K562 (cell line): ENCODE measurements around the gene CNPY4. TPM values are rescaled to one million over a fixed set of nuclear protein-coding genes. Genes with fewer than 3 reads are reported as not detected.

ENCODE experiments used
- ATAC-seq: fragments of 200-7000 bp; cut with Tn5 transposase; 3 replicates; pipeline ENCODE4 v1.9.1; 2020; ENCODE audit warnings: moderate library complexity
- BruUV-seq: library from RNA; stranded (reverse); fragments of 400-500 nt; replicated peaks from 2 replicates; lab custom pipeline; 2021; lab: Mats Ljungman, UMichigan
- CTCF ChIA-PET: fragments of 300-600 bp; formaldehyde crosslinking; extraction: SDS; loops from one replicate; lab custom pipeline; 2021; ENCODE audit warnings: low intra/inter-chr PET ratio; lab: Yijun Ruan, JAX
- POLR2A ChIA-PET: fragments of 300-600, 350-650 bp; sonication (Branson Sonifier 250); formaldehyde crosslinking; extraction: SDS; loops from one replicate; lab custom pipeline; 2021; ENCODE audit warnings: antibody characterized with exemption, inconsistent platforms; lab: Yijun Ruan, JAX
- DNase-seq, 4 experiments: peaks; one replicate each; pipeline versions ENCODE4 v3.0.0 to v3.0.0-alpha.2; 2011 to 2018; ENCODE audit warnings: low spot score in 3 of 4, mixed read lengths in 3 of 4; ENCODE audit errors: extremely low read depth in 1 of 4
- FAIRE-seq: peaks from 2 replicates; lab custom pipeline; 2011; peaks lifted over from hg19 to GRCh38; lab: Jason Lieb, UNC
- H2AFZ ChIP-seq: 2 replicates; pipeline ENCODE4 v1.6.0; 2011; ENCODE audit warnings: low read depth, low read length, control low read depth, inconsistent platforms
- H3K27ac ChIP-seq: fragments of 200-600 bp; 3 replicates; pipeline ENCODE4 v1.8.0; 2011; ENCODE audit warnings: low read depth, mild to moderate bottlenecking, control low read depth, inconsistent platforms, low read length, moderate library complexity, mixed read lengths; ENCODE audit errors: extremely low read depth
- H3K27me3 ChIP-seq, 2 experiments: fragments of 300-600 bp in 1 of 2; 2 replicates in 1 of 2; 3 replicates in 1 of 2; pipeline versions ENCODE4 v1.6.0 to v1.8.0; 2011; ENCODE audit warnings: inconsistent platforms in 2 of 2, low read length in 2 of 2, mild to moderate bottlenecking in 1 of 2, mixed read lengths in 1 of 2, moderate library complexity in 1 of 2; ENCODE audit not compliant: control insufficient read depth in 2 of 2, insufficient read depth in 2 of 2
- H3K36me3 ChIP-seq: fragments of 300-600 bp; 3 replicates; pipeline ENCODE4 v1.8.0; 2011; ENCODE audit warnings: mild to moderate bottlenecking, low read length, inconsistent platforms; ENCODE audit not compliant: control insufficient read depth, insufficient read depth
- H3K4me1 ChIP-seq, 2 experiments: fragments of 200-600 bp in 1 of 2; replicated peaks in 1 of 2; 2 replicates in 1 of 2; 3 replicates in 1 of 2; pipeline versions ENCODE4 v1.5.1 to v1.8.0; 2011; ENCODE audit warnings: inconsistent platforms in 2 of 2, low read length in 2 of 2, mild to moderate bottlenecking in 1 of 2, mixed read lengths in 1 of 2, moderate library complexity in 1 of 2; ENCODE audit not compliant: control insufficient read depth in 2 of 2, insufficient read depth in 2 of 2
- H3K4me2 ChIP-seq: 2 replicates; pipeline ENCODE4 v1.6.1; 2011; ENCODE audit warnings: low read length, control low read depth, inconsistent platforms, mixed read lengths; ENCODE audit not compliant: insufficient read depth
- H3K4me3 ChIP-seq: fragments of 200-600 bp; sonication (generic), shearing (Covaris generic); 2 replicates; pipeline ENCODE4 v1.5.1; 2016; ENCODE audit warnings: control low read depth, inconsistent platforms
- H3K79me2 ChIP-seq: fragments of 200-600 bp; 3 replicates; pipeline ENCODE4 v1.8.0; 2011; ENCODE audit warnings: low read length, inconsistent platforms; ENCODE audit not compliant: control insufficient read depth, insufficient read depth
- H3K9ac ChIP-seq, 2 experiments: 2 replicates each; pipeline versions ENCODE4 v1.6.0 to v1.6.1; 2011; ENCODE audit warnings: low read depth in 2 of 2, low read length in 2 of 2, control low read depth in 1 of 2, inconsistent platforms in 1 of 2, mild to moderate bottlenecking in 1 of 2, mixed read lengths in 1 of 2; ENCODE audit not compliant: insufficient read depth in 1 of 2
- H3K9me1 ChIP-seq: one replicate; pipeline ENCODE4 v1.6.0; 2011; ENCODE audit warnings: inconsistent platforms, mild to moderate bottlenecking, low read length, moderate library complexity; ENCODE audit not compliant: control insufficient read depth, insufficient read depth
- H3K9me3 ChIP-seq: replicated peaks from 2 replicates; pipeline ENCODE4 v1.5.1; 2011; ENCODE audit warnings: low read depth, low read length, inconsistent platforms; ENCODE audit not compliant: control insufficient read depth, insufficient read depth
- H4K20me1 ChIP-seq: replicated peaks from 2 replicates; pipeline ENCODE4 v1.6.1; 2011; ENCODE audit warnings: low read length, inconsistent platforms, mixed read lengths; ENCODE audit not compliant: control insufficient read depth, insufficient read depth
- CTCF ChIP-seq, 3 experiments: IDR thresholded peaks in 2 of 3; conservative IDR thresholded peaks in 1 of 3; 2 replicates each; pipeline ENCODE4 v1.5.1; 2011 to 2012; ENCODE audit warnings: low read length in 3 of 3, mild to moderate bottlenecking in 3 of 3, control low read depth in 2 of 3, improper control_type of control experiment in 1 of 3, inconsistent platforms in 1 of 3, low read depth in 1 of 3, mixed read lengths in 1 of 3, moderate library complexity in 1 of 3; ENCODE audit not compliant: insufficient read depth in 2 of 3
- FOS ChIP-seq: IDR thresholded peaks from 3 replicates; pipeline ENCODE4 v1.6.1; 2011; ENCODE audit not compliant: insufficient read length; ENCODE audit errors: extremely low read depth
- FOXA3 ChIP-seq, 2 experiments: fragments of 450-650 bp in 1 of 2; sonication (generic) in 1 of 2; formaldehyde crosslinking; IDR thresholded peaks in 1 of 2; conservative IDR thresholded peaks in 1 of 2; 2 replicates each; pipeline versions ENCODE4 v1.4.0 to v1.8.0; 2020 to 2022; ENCODE audit warnings: mild to moderate bottlenecking in 2 of 2, missing genetic modification reagents in 1 of 2
- FOXM1 ChIP-seq, 2 experiments: fragments of 450-650 bp in 1 of 2; sonication (generic) in 1 of 2; formaldehyde crosslinking in 1 of 2; IDR thresholded peaks; 2 replicates each; pipeline versions ENCODE4 v1.6.1 to v1.9.0; 2017 to 2022; ENCODE audit warnings: low read depth in 2 of 2, mild to moderate bottlenecking in 2 of 2, missing genetic modification reagents in 1 of 2, moderate library complexity in 1 of 2
- GATAD2A ChIP-seq: fragments of 450-650 bp; IDR thresholded peaks from 2 replicates; pipeline ENCODE4 v1.6.1; 2017
- GMEB1 ChIP-seq: fragments of 250-450 bp; sonication (Bioruptor Pico); IDR thresholded peaks from 2 replicates; pipeline ENCODE4 v1.4.0; 2020; ENCODE audit warnings: mild to moderate bottlenecking
- HNRNPL ChIP-seq: fragments of 200-400 bp; formaldehyde crosslinking; IDR thresholded peaks from 2 replicates; pipeline ENCODE4 v1.6.1; 2017; ENCODE audit warnings: low read depth, mild to moderate bottlenecking, low read length
- JUN ChIP-seq, 2 experiments: sonication (generic) in 1 of 2; formaldehyde crosslinking in 1 of 2; IDR thresholded peaks; 2 replicates each; pipeline versions ENCODE4 v1.6.1 to v1.8.0; 2012 to 2022; ENCODE audit warnings: borderline replicate concordance in 2 of 2, mild to moderate bottlenecking in 2 of 2, improper control_type of control experiment in 1 of 2, low read depth in 1 of 2, low read length in 1 of 2, missing genetic modification reagents in 1 of 2
- MBD2 ChIP-seq: sonication (generic); IDR thresholded peaks from 2 replicates; pipeline ENCODE4 v1.6.1; 2016; ENCODE audit warnings: low read depth, borderline replicate concordance
- SRSF3 ChIP-seq: fragments of 200-400 bp; formaldehyde crosslinking; IDR thresholded peaks from 2 replicates; pipeline ENCODE4 v1.6.1; 2016; ENCODE audit warnings: mild to moderate bottlenecking, low read length, moderate library complexity; ENCODE audit not compliant: insufficient read depth
- TAL1 ChIP-seq: fragments of 450-650 bp; IDR thresholded peaks from 2 replicates; pipeline ENCODE4 v1.6.1; 2016; ENCODE audit warnings: mild to moderate bottlenecking
- WHSC1 ChIP-seq: IDR thresholded peaks from one replicate; pipeline ENCODE4 v1.6.1; 2012; ENCODE audit warnings: low read length, control low read depth, inconsistent platforms
- ZFX ChIP-seq: sonication (generic); formaldehyde crosslinking; IDR thresholded peaks from 2 replicates; pipeline ENCODE4 v1.8.0; 2022; ENCODE audit warnings: mild to moderate bottlenecking, missing genetic modification reagents, moderate library complexity
- WGBS: fragments of 100-300 bp; shearing (Covaris generic); methylation state at CpG from one replicate; pipeline ENCODE4 v1.1.6; 2016; ENCODE audit warnings: low coverage, mixed read lengths; ENCODE audit not compliant: insufficient coverage; ENCODE audit errors: missing lambda C conversion rate; 5-methylcytosine and 5-hydroxymethylcytosine counted together
- in situ Hi-C: fragments of 300-500 bp; cut with MboI; formaldehyde crosslinking; loops from 4 replicates; pipeline ENCODE4 v1.15.0; 2018; ENCODE audit warnings: inconsistent platforms, mixed read lengths
- intact Hi-C: fragments of 100-400 bp; cut with micrococcal nuclease; formaldehyde crosslinking; loops from 2 replicates; pipeline ENCODE4 v1.14.2; 2022
- polyA plus RNA-seq, 8 experiments: library from polyadenylated mRNA; depleted of rRNA in 4 of 8; stranded (reverse) in 5 of 8; unstranded in 3 of 8; fragments of >200 nt; fragmentation: Nextera tagmentation in 2 of 8; fragmentation: Illumina TruSeq in 1 of 8; extraction: Ambion mirVana in 2 of 8; extraction: Trizol in 1 of 8; gene quantifications; 2 replicates each; pipeline versions ENCODE4 v1.2.1 to v1.2.3, GENCODE V29; 2011 to 2014; ENCODE audit warnings: inconsistent platforms in 1 of 8, missing spikeins in 1 of 8
- total RNA-seq, 7 experiments: library from RNA; depleted of rRNA in 6 of 7; stranded (reverse); fragments of >200 nt in 6 of 7; fragmentation: Illumina TruSeq in 2 of 7; extraction: Trizol in 2 of 7; gene quantifications; 2 replicates each; pipeline versions ENCODE4 v1.2.1 to v1.2.3, GENCODE V29; 2011 to 2021; ENCODE audit warnings: low replicate concordance in 1 of 7

The CNPY4 gene
- total and polyA plus RNA-seq, 9 of the 15 experiments (the other 6 are each of a cell fraction or from before 2014, with no cell fraction given), result 1.9 to 11.2 (median 7.0) TPM

GRCh38 chr7:100101016-100101862 is 18.2 kb upstream of the CNPY4 start, which contains the start of the genes AP4M1 and MCM7:
Gene AP4M1, plus strand, starts transcription at chr7:100101643. Its CDS starts 72 bp downstream, at chr7:100101715.
Gene MCM7, minus strand, starts transcription at chr7:100101397. Its CDS starts 103 bp downstream, at chr7:100101294.
- under 1% methylated on average over 74 of the region's 80 CpGs for WGBS
- intact Hi-C loops, result loop anchor here (1.0 to 2.0 kb wide), 3 partner anchors 18 to 26 kb away; partner anchors contain the start of genes CNPY4 and TAF6
- FAIRE-seq, result peak; percentile 94
- TF ChIP-seq ZFX (CRISPR knock-in tag) (peak; percentile 53), HNRNPL (peak; percentile 90), MBD2 (peak; percentile 90), FOS (peak; percentile 89), TAL1 (no peak), WHSC1 (no peak), SRSF3 (peak; percentile 97), CTCF (IDR thresholded peaks at IDR 0.05 in 2 of 3, conservative IDR thresholded peaks at IDR 0.05 in 1 of 3; ENCODE audit: insufficient read depth in 2 of 3, low read depth in 1 of 3, low read length in 3 of 3) (peak in 1 of 3 experiments; percentile 7; a peak in 1 of 6 replicates), FOXM1 (IDR thresholded peaks at IDR 0.05; ENCODE audit: low read depth) (peak; percentile 72; the same call in 1 of the 2 replicates), FOXM1 (CRISPR knock-in tag; IDR thresholded peaks at IDR 0.05; ENCODE audit: low read depth) (no peak; the same call in 1 of the 2 replicates), JUN (IDR thresholded peaks at IDR 0.05; ENCODE audit: borderline replicate concordance, low read depth, low read length) (peak; percentile 77; the same call in 1 of the 2 replicates), JUN (CRISPR knock-in tag; IDR thresholded peaks at IDR 0.05; ENCODE audit: borderline replicate concordance) (peak; percentile 89), FOXA3 (CRISPR knock-in tag; conservative IDR thresholded peaks at IDR 0.05 in 1 of 2, IDR thresholded peaks at IDR 0.05 in 1 of 2) (peak in 1 of 2 experiments; percentile 60; a peak in 2 of 4 replicates), GMEB1 (peak; percentile 93), GATAD2A (no peak)

More at GRCh38 chr7:100101016-100101862, 18.2 kb upstream of the CNPY4 start, which contains the start of the genes AP4M1 and MCM7:
- peaks cover 3% of the 10 kb centered on the region for H3K9me1 ChIP-seq
- H3K79me2 ChIP-seq, result peaks cover 51% of the 10 kb centered on the region
- peaks cover 9 to 35% of the 10 kb centered on the region in 2 experiments; a peak in 4 of 5 replicates for H3K4me1 ChIP-seq
- H3K4me3 ChIP-seq, result peak within 1 kb of the TSS; percentile 98
- DNase-seq (peak; percentile 98 to 100 (median 99)), ATAC-seq (peak; percentile 95)
- peak within 1 kb of the TSS; percentile 92 for H3K4me2 ChIP-seq
- H3K9ac ChIP-seq, result peak within 1 kb of the TSS; percentile 99 to 100
- peak within 1 kb of the TSS; percentile 91 for H2AFZ ChIP-seq
- H4K20me1 ChIP-seq, result peaks cover 32% of the 10 kb centered on the region
- BruUV-seq, result no TSS peak
- no peaks in the 10 kb centered on the region for H3K27me3 ChIP-seq
- H3K27ac ChIP-seq, result peak within 1 kb of the TSS; percentile 100
- ChIA-PET CTCF (no interaction called here), POLR2A (interaction anchor here (0.6 to 4.6 kb wide), 17 partner anchors 11 to 333 kb away, joined by 3 to 115 read pairs (median 4); partner anchors contain the start of genes COPS6, LAMTOR4, MBLAC1 and ZNF3)
- peaks cover 67% of the 10 kb centered on the region for H3K36me3 ChIP-seq
- no peaks in the 10 kb centered on the region for H3K9me3 ChIP-seq
- in situ Hi-C loops, result no loop called here
